Kidney (tissue), 14 donors: ENCODE measurements around the gene SELENOP. TPM values are rescaled to one million over a fixed set of nuclear protein-coding genes. Genes with fewer than 3 reads are reported as not detected.
A peak's percentile ranks its signal among the peaks of the same experiment; 100 is the strongest.

Source experiments
- DNase-seq, 5 donors: peaks; one replicate each; pipeline ENCODE4 v3.0.0-alpha.2; 2013 to 2020
- FAIRE-seq: peaks from 2 replicates; lab custom pipeline; 2012; peaks lifted over from hg19 to GRCh38; lab: Jason Lieb, UNC
- H3K27ac ChIP-seq, 2 donors: one replicate each; pipeline ENCODE4 v1.7.0; 2013; ENCODE audit warnings: low read depth in 2 of 2, low read length in 2 of 2, inconsistent platforms in 1 of 2
- H3K27me3 ChIP-seq: one replicate; pipeline ENCODE4 v1.7.1; 2013; ENCODE audit warnings: low read length, inconsistent platforms; ENCODE audit not compliant: control insufficient read depth, insufficient read depth
- H3K36me3 ChIP-seq, 3 donors: one replicate each; pipeline versions ENCODE4 v1.7.0 to v1.7.1; 2013; ENCODE audit warnings: low read length in 3 of 3, control low read depth in 1 of 3, inconsistent platforms in 1 of 3; ENCODE audit not compliant: insufficient read depth in 3 of 3, control insufficient read depth in 2 of 3
- H3K4me1 ChIP-seq, 3 donors: one replicate each; pipeline versions ENCODE4 v1.7.0 to v1.7.1; 2013; ENCODE audit warnings: low read length in 3 of 3, inconsistent platforms in 1 of 3, low read depth in 1 of 3; ENCODE audit not compliant: control insufficient read depth in 2 of 3, insufficient read depth in 2 of 3
- H3K4me3 ChIP-seq, 3 donors: one replicate each; pipeline versions ENCODE4 v1.7.0 to v1.8.1; 2013; ENCODE audit warnings: low read length in 3 of 3, control low read depth in 1 of 3, inconsistent platforms in 1 of 3
- H3K9ac ChIP-seq, 3 donors: one replicate each; pipeline versions ENCODE4 v1.7.0 to v1.7.1; 2013; ENCODE audit warnings: low read length in 3 of 3, control low read depth in 1 of 3, inconsistent platforms in 1 of 3
- H3K9me3 ChIP-seq, 3 donors: one replicate each; pipeline versions ENCODE4 v1.7.0 to v1.7.1; 2013; ENCODE audit warnings: low read length in 3 of 3, control low read depth in 1 of 3, inconsistent platforms in 1 of 3; ENCODE audit not compliant: control insufficient read depth in 2 of 3, insufficient read depth in 1 of 3
- CTCF ChIP-seq: IDR thresholded peaks from 3 replicates; pipeline ENCODE4 v1.5.1; 2012; ENCODE audit warnings: mild to moderate bottlenecking, moderate library complexity, borderline replicate concordance; ENCODE audit not compliant: insufficient read depth; ENCODE audit errors: extremely low read depth
- intact Hi-C: fragments of 100-400 bp; cut with DNase I; formaldehyde crosslinking; loops from one replicate; pipeline ENCODE4 v1.11.1; 2022
- polyA plus RNA-seq: library from polyadenylated mRNA; stranded (reverse); fragments of 350-450 nt; fragmentation: Illumina TruSeq; extraction: RNeasy Lipid Tissue Mini Kit (QIAGEN cat#74804); gene quantifications from one replicate; pipeline ENCODE4 v1.2.3, GENCODE V29; 2014; ENCODE audit warnings: low read depth, low replicate concordance; ENCODE audit not compliant: insufficient read depth
- total RNA-seq: library from RNA; stranded (reverse); fragmentation: NEBNext Ultra II Directional; extraction: Animal tissue kit (Norgen Biotek cat#: 25700); gene quantifications from one replicate; pipeline ENCODE4 v1.2.1, GENCODE V29; 2021
- donor health status: control.
- donor health status: control.
- donor health status: control.
- donor health status: control.
- donor health status: control.
- donor health status: DM: yes; HTN: yes; CAD: no.
- donor health status: Normal renal cell carcinoma (clear cell type).

Gene SELENOP
- total and polyA plus RNA-seq, 2 donors from 2014 or later: 305 to 390 TPM

- Histone ChIP-seq H3K27me3 (no peaks in the 10 kb centered on the region), H3K36me3 (peaks cover 0 to 2% (median 0%) of the 10 kb centered on the region in 3 donors), H3K9me3 (no peaks in the 10 kb centered on the region), H3K4me3 (peak overlapping the region in 1 of 3 donors; percentile 97), H3K9ac (no peak overlapping the region), H3K4me1 (peaks cover 0 to 15% (median 4%) of the 10 kb centered on the region in 3 donors), H3K27ac (peak overlapping the region; percentile 95 to 97)
- no peak for TF ChIP-seq CTCF
- intact Hi-C loops: no loop called here
- no peak for DNase-seq
- no peak for FAIRE-seq
These were observed 928 bp upstream of the SELENOP start for GRCh38 chr5:42812620-42813019.

- H3K4me3 ChIP-seq: peak overlapping the region; percentile 79 to 98 (median 97)
- DNase-seq (peak in 1 of 5 donors; percentile 16), FAIRE-seq (no peak)
- no peaks in the 10 kb centered on the region for H3K27me3 ChIP-seq
- H3K9ac ChIP-seq: peak overlapping the region; percentile 84 to 93 (median 87)
- H3K36me3 ChIP-seq: peaks cover 0 to 18% (median 0%) of the 10 kb centered on the region in 3 donors
- no peak for TF ChIP-seq CTCF
- intact Hi-C loops: no loop called here
- H3K27ac ChIP-seq: peak overlapping the region; percentile 86 to 97
- H3K4me1 ChIP-seq: peaks cover 0 to 15% (median 4%) of the 10 kb centered on the region in 3 donors
- no peaks in the 10 kb centered on the region for H3K9me3 ChIP-seq
These were observed 680 bp downstream of the SELENOP start for GRCh38 chr5:42810834-42811590.

- FAIRE-seq: no peak
- intact Hi-C loops: no loop called here
These were observed 2.6 kb downstream of the SELENOP start for GRCh38 chr5:42808888-42809611.

More at GRCh38 chr5:42808888-42809611, 2.6 kb downstream of the SELENOP start:
- Histone ChIP-seq H3K9me3 (no peaks in the 10 kb centered on the region), H3K27ac (peak overlapping the region; percentile 0 to 3), H3K9ac (peak overlapping the region in 2 of 3 donors; percentile 0 to 36), H3K4me1 (peaks cover 0 to 15% (median 4%) of the 10 kb centered on the region in 3 donors), H3K4me3 (peak overlapping the region in 2 of 3 donors; percentile 97 to 98), H3K27me3 (no peaks in the 10 kb centered on the region), H3K36me3 (peaks cover 5 to 31% (median 7%) of the 10 kb centered on the region in 3 donors)
- no peak for TF ChIP-seq CTCF
- no peak for DNase-seq
